ENCODE data around the gene KCNF1. TPM values are rescaled to one million over a fixed set of nuclear protein-coding genes. Genes with fewer than 3 reads are reported as not detected.

The KCNF1 gene
- total and polyA plus RNA-seq, 2 of the 8 experiments (the other 6 are each of a cell fraction or from before 2014, with no cell fraction given): 0.48 to 1.5 TPM

- TF ChIP-seq TAF1 (IDR thresholded peaks at IDR 0.05; ENCODE audit: low read depth, low read length) (no peak), TEAD4 (IDR thresholded peaks at IDR 0.05; ENCODE audit: low read depth, low read length) (peak; percentile 91), GABPA (IDR thresholded peaks at IDR 0.05; ENCODE audit: borderline replicate concordance, insufficient read depth, low read length) (no peak), RAD21 (IDR thresholded peaks at IDR 0.05 in 1 of 2, conservative IDR thresholded peaks at IDR 0.05 in 1 of 2; ENCODE audit: low read depth in 2 of 2, low read length in 2 of 2) (peak; percentile 44 to 50; a peak in 3 of 4 replicates), KDM1A (IDR thresholded peaks at IDR 0.05; ENCODE audit: borderline replicate concordance, low read length) (peak; percentile 74; the same call in 1 of the 2 replicates), HDAC2 (IDR thresholded peaks at IDR 0.05; ENCODE audit: borderline replicate concordance in 1 of 2, low read depth in 2 of 2, low read length in 2 of 2) (0 out of 4 replicates have a peak, but pooled peaks of 1 of the 2 experiments have one; percentile 44), JUND (IDR thresholded peaks at IDR 0.05; ENCODE audit: low read length) (no peak), BACH1 (IDR thresholded peaks at IDR 0.05; ENCODE audit: low read length) (no peak), CBX5 (IDR thresholded peaks at IDR 0.05; ENCODE audit: low read depth, low read length) (no peak), EP300 (IDR thresholded peaks at IDR 0.05; ENCODE audit: borderline replicate concordance in 1 of 2, low read depth in 2 of 2, low read length in 2 of 2) (no peak), ATF3 (IDR thresholded peaks at IDR 0.05; ENCODE audit: insufficient read depth, low read depth, low read length) (no peak)
Measured at GRCh38 chr2:10914272-10914693, 2.5 kb downstream of the KCNF1 start (continued).
